Karpas-422 (cell line): ENCODE measurements around the gene TENT4A. TPM values are rescaled to one million over a fixed set of nuclear protein-coding genes. Genes with fewer than 3 reads are reported as not detected.

Source experiments
- DNase-seq: peaks from one replicate; pipeline ENCODE4 v3.0.0-alpha.2; 2015
- H2AFZ ChIP-seq: fragments of 200-600 bp; sonication (generic); 2 replicates; pipeline ENCODE4 v1.6.1; 2014; ENCODE audit warnings: antibody characterized with exemption, low read length, mixed read lengths
- H3K27ac ChIP-seq: fragments of 200-600 bp; sonication (generic); 2 replicates; pipeline ENCODE4 v1.5.1; 2014; ENCODE audit warnings: mild to moderate bottlenecking, low read length, moderate library complexity
- H3K27me3 ChIP-seq: fragments of 200-600 bp; sonication (generic); 2 replicates; pipeline ENCODE4 v1.6.1; 2014; ENCODE audit warnings: low read length, mixed read lengths
- H3K36me3 ChIP-seq: fragments of 200-600 bp; sonication (generic); 2 replicates; pipeline ENCODE4 v1.6.1; 2014; ENCODE audit warnings: low read length, mixed read lengths; ENCODE audit not compliant: insufficient read depth
- H3K4me1 ChIP-seq: fragments of 200-600 bp; sonication (generic); 2 replicates; pipeline ENCODE4 v1.6.1; 2014; ENCODE audit warnings: mild to moderate bottlenecking, low read length, mixed read lengths
- H3K4me2 ChIP-seq: fragments of 200-600 bp; sonication (generic); 2 replicates; pipeline ENCODE4 v1.6.1; 2014; ENCODE audit warnings: low read length, low read depth, mild to moderate bottlenecking; ENCODE audit not compliant: poor library complexity, severe bottlenecking
- H3K4me3 ChIP-seq: fragments of 200-600 bp; sonication (generic); 2 replicates; pipeline ENCODE4 v1.5.1; 2014; ENCODE audit warnings: mild to moderate bottlenecking, antibody characterized with exemption, low read length, mixed read lengths
- H3K79me2 ChIP-seq: fragments of 200-600 bp; sonication (generic); 2 replicates; pipeline ENCODE4 v1.6.1; 2014; ENCODE audit warnings: mild to moderate bottlenecking, low read length, mixed read lengths
- H3K9ac ChIP-seq: fragments of 200-600 bp; sonication (generic); 2 replicates; pipeline ENCODE4 v1.6.0; 2014; ENCODE audit warnings: low read length
- H3K9me2 ChIP-seq: fragments of 200-600 bp; sonication (generic), shearing (Covaris generic); replicated peaks from 2 replicates; pipeline ENCODE4 v1.6.0; 2014; ENCODE audit warnings: mild to moderate bottlenecking, low read length, moderate library complexity; ENCODE audit not compliant: insufficient read depth
- H3K9me3 ChIP-seq: fragments of 300-700, 200-600 bp; sonication (generic); 2 replicates; pipeline ENCODE4 v1.6.1; 2014; ENCODE audit warnings: low read length, mixed read lengths
- H4K20me1 ChIP-seq: fragments of 200-600 bp; sonication (generic); 2 replicates; pipeline ENCODE4 v1.6.1; 2014; ENCODE audit warnings: mild to moderate bottlenecking, antibody characterized with exemption, low read length, low read depth; ENCODE audit not compliant: insufficient read depth
- total RNA-seq: library from RNA; depleted of rRNA; stranded (reverse); fragments of >200 nt; shearing (Covaris generic); gene quantifications from 2 replicates; pipeline ENCODE4 v1.2.3, GENCODE V29; 2014; ENCODE audit warnings: low replicate concordance

Gene TENT4A
- total RNA-seq, 1 experiment from 2014 or later = 45.3 TPM

GRCh38 chr5:6783787-6784186 is 70.6 kb downstream of the TENT4A start:
- peaks cover 5% of the 10 kb centered on the region; the same call in 1 of the 2 replicates for H3K9me3 ChIP-seq
- H3K4me1 ChIP-seq = no peaks in the 10 kb centered on the region
- DNase-seq = no peak
- H3K4me2 ChIP-seq = no peak overlapping the region
- peaks cover 15% of the 10 kb centered on the region for H3K36me3 ChIP-seq
- H3K9ac ChIP-seq = no peak overlapping the region
- H3K9me2 ChIP-seq = no peaks in the 10 kb centered on the region
- no peaks in the 10 kb centered on the region for H3K79me2 ChIP-seq
- H3K27ac ChIP-seq = no peak overlapping the region
- no peaks in the 10 kb centered on the region for H4K20me1 ChIP-seq
- no peaks in the 10 kb centered on the region for H3K27me3 ChIP-seq
- H2AFZ ChIP-seq = no peak overlapping the region
- no peak overlapping the region for H3K4me3 ChIP-seq

GRCh38 chr5:6784481-6784880 is 71.2 kb downstream of the TENT4A start:
- H3K9me2 ChIP-seq = no peaks in the 10 kb centered on the region
- no peak overlapping the region for H3K27ac ChIP-seq
- H3K4me1 ChIP-seq = no peaks in the 10 kb centered on the region
- peaks cover 5% of the 10 kb centered on the region; the same call in 1 of the 2 replicates for H3K9me3 ChIP-seq
- no peak for DNase-seq
- H3K4me3 ChIP-seq = no peak overlapping the region
- peaks cover 15% of the 10 kb centered on the region for H3K36me3 ChIP-seq
- no peak overlapping the region for H2AFZ ChIP-seq
- no peak overlapping the region for H3K4me2 ChIP-seq
- no peaks in the 10 kb centered on the region for H4K20me1 ChIP-seq
- H3K9ac ChIP-seq = no peak overlapping the region
- H3K27me3 ChIP-seq = no peaks in the 10 kb centered on the region
- no peaks in the 10 kb centered on the region for H3K79me2 ChIP-seq

- DNase-seq = no peak
- no peak overlapping the region for H3K27ac ChIP-seq
- no peak overlapping the region for H3K9ac ChIP-seq
- no peaks in the 10 kb centered on the region for H3K79me2 ChIP-seq
- peaks cover 12% of the 10 kb centered on the region for H3K36me3 ChIP-seq
- no peaks in the 10 kb centered on the region for H3K9me2 ChIP-seq
- H3K4me3 ChIP-seq = no peak overlapping the region
- H3K4me2 ChIP-seq = no peak overlapping the region
- H2AFZ ChIP-seq = no peak overlapping the region
- peaks cover 5% of the 10 kb centered on the region; the same call in 1 of the 2 replicates for H3K9me3 ChIP-seq
- no peaks in the 10 kb centered on the region for H3K27me3 ChIP-seq
- no peaks in the 10 kb centered on the region for H4K20me1 ChIP-seq
- no peaks in the 10 kb centered on the region for H3K4me1 ChIP-seq
Measured at GRCh38 chr5:6785161-6785860, 72.1 kb downstream of the TENT4A start.

- DNase-seq = no peak
- Histone ChIP-seq H3K4me3 (no peak overlapping the region), H3K4me2 (no peak overlapping the region), H4K20me1 (no peaks in the 10 kb centered on the region), H3K4me1 (no peaks in the 10 kb centered on the region), H3K9ac (no peak overlapping the region), H3K27me3 (no peaks in the 10 kb centered on the region), H3K27ac (no peak overlapping the region), H3K9me3 (no peaks in the 10 kb centered on the region), H2AFZ (no peak overlapping the region), H3K36me3 (peaks cover 6% of the 10 kb centered on the region), H3K79me2 (no peaks in the 10 kb centered on the region), H3K9me2 (no peaks in the 10 kb centered on the region)
Measured at GRCh38 chr5:6785861-6786180, 72.6 kb downstream of the TENT4A start.

GRCh38 chr5:6786786-6787495 is 73.7 kb downstream of the TENT4A start:
- peaks cover 2% of the 10 kb centered on the region; the same call in 1 of the 2 replicates for H3K36me3 ChIP-seq
- H3K9me3 ChIP-seq = no peaks in the 10 kb centered on the region
- no peak for DNase-seq
- H3K27ac ChIP-seq = no peak overlapping the region
- H3K9ac ChIP-seq = no peak overlapping the region
- no peak overlapping the region for H3K4me3 ChIP-seq
- no peaks in the 10 kb centered on the region for H4K20me1 ChIP-seq
- no peaks in the 10 kb centered on the region for H3K79me2 ChIP-seq
- H3K4me2 ChIP-seq = no peak overlapping the region
- H3K4me1 ChIP-seq = no peaks in the 10 kb centered on the region
- no peaks in the 10 kb centered on the region for H3K9me2 ChIP-seq
- H2AFZ ChIP-seq = no peak overlapping the region
- H3K27me3 ChIP-seq = no peaks in the 10 kb centered on the region

GRCh38 chr5:6787941-6788340 is 74.7 kb downstream of the TENT4A start:
- DNase-seq = no peak

GRCh38 chr5:6788439-6788838 is 75.2 kb downstream of the TENT4A start:
- no peak for DNase-seq
- Histone ChIP-seq H3K27me3 (no peaks in the 10 kb centered on the region), H3K27ac (no peak overlapping the region), H3K9ac (no peak overlapping the region), H3K79me2 (no peaks in the 10 kb centered on the region), H3K36me3 (no peaks in the 10 kb centered on the region), H3K4me2 (no peak overlapping the region), H3K9me2 (no peaks in the 10 kb centered on the region), H3K4me1 (no peaks in the 10 kb centered on the region), H3K4me3 (no peak overlapping the region), H2AFZ (no peak overlapping the region), H4K20me1 (no peaks in the 10 kb centered on the region), H3K9me3 (no peaks in the 10 kb centered on the region)

More at GRCh38 chr5:6787941-6788340, 74.7 kb downstream of the TENT4A start:
- no peak overlapping the region for H3K9ac ChIP-seq
- H3K9me3 ChIP-seq = no peaks in the 10 kb centered on the region
- no peak overlapping the region for H3K4me2 ChIP-seq
- H2AFZ ChIP-seq = no peak overlapping the region
- no peaks in the 10 kb centered on the region for H3K9me2 ChIP-seq
- H3K4me3 ChIP-seq = no peak overlapping the region
- H3K27me3 ChIP-seq = no peaks in the 10 kb centered on the region
- H3K79me2 ChIP-seq = no peaks in the 10 kb centered on the region
- H3K36me3 ChIP-seq = no peaks in the 10 kb centered on the region
- H3K4me1 ChIP-seq = no peaks in the 10 kb centered on the region
- H4K20me1 ChIP-seq = no peaks in the 10 kb centered on the region
- H3K27ac ChIP-seq = no peak overlapping the region

- H2AFZ ChIP-seq = no peak overlapping the region
- H3K27ac ChIP-seq = no peak overlapping the region
- H3K4me1 ChIP-seq = no peaks in the 10 kb centered on the region
Measured at GRCh38 chr5:6788956-6789649, 75.9 kb downstream of the TENT4A start.

More at GRCh38 chr5:6788956-6789649, 75.9 kb downstream of the TENT4A start:
- no peak overlapping the region for H3K9ac ChIP-seq
- no peaks in the 10 kb centered on the region for H3K27me3 ChIP-seq
- H3K4me2 ChIP-seq = no peak overlapping the region
- no peaks in the 10 kb centered on the region for H3K79me2 ChIP-seq
- H3K36me3 ChIP-seq = no peaks in the 10 kb centered on the region
- DNase-seq = no peak
- no peak overlapping the region for H3K4me3 ChIP-seq
- H3K9me3 ChIP-seq = no peaks in the 10 kb centered on the region
- no peaks in the 10 kb centered on the region for H4K20me1 ChIP-seq
- no peaks in the 10 kb centered on the region for H3K9me2 ChIP-seq
